Measurements from ENCODE around the gene FLAD1. TPM values are rescaled to one million over a fixed set of nuclear protein-coding genes. Genes with fewer than 3 reads are reported as not detected.

FLAD1 gene
- total and polyA plus RNA-seq, 2 donors (not counting 3 experiments of a cell fraction or from before 2014, with no cell fraction given): 42.2 to 59.1 TPM

- Histone ChIP-seq H3K27ac (ENCODE audit: insufficient read depth, low read depth, low read length) (no peak overlapping the region), H3K79me2 (ENCODE audit: control insufficient read depth, insufficient read depth, low read length) (peaks cover 7% of the 10 kb centered on the region), H3K36me3 (ENCODE audit: control insufficient read depth in 2 of 2, extremely low read depth in 1 of 2, insufficient read depth in 2 of 2, low read length in 2 of 2) (peaks cover 0 to 12% of the 10 kb centered on the region in 2 experiments), H3K4me2 (ENCODE audit: insufficient read depth, low read length) (no peak overlapping the region), H2AFZ (ENCODE audit: low read depth, low read length) (no peak overlapping the region), H3K9me3 (replicated peaks; ENCODE audit: control insufficient read depth, insufficient read depth, low read length) (no peaks in the 10 kb centered on the region), H3K27me3 (ENCODE audit: control insufficient read depth in 2 of 2, insufficient read depth in 2 of 2, low read length in 2 of 2) (no peaks in the 10 kb centered on the region), H3K4me1 (ENCODE audit: control insufficient read depth, extremely low read depth, insufficient read depth, low read length) (no peaks in the 10 kb centered on the region), H4K20me1 (replicated peaks; ENCODE audit: control insufficient read depth, extremely low read depth, insufficient read depth, low read length) (no peaks in the 10 kb centered on the region), H3K4me3 (replicated peaks in 1 of 3; ENCODE audit: insufficient read depth in 1 of 3, low read depth in 1 of 3, low read length in 3 of 3) (no peak overlapping the region), H3K9me1 (replicated peaks; ENCODE audit: control insufficient read depth, extremely low read depth, insufficient read depth, low read length) (no peaks in the 10 kb centered on the region), H3K9ac (replicated peaks; ENCODE audit: extremely low read depth, insufficient read depth, low read length) (no peak overlapping the region)
- CTCF ChIA-PET: no interaction called here
- TF ChIP-seq, protein P1, sequence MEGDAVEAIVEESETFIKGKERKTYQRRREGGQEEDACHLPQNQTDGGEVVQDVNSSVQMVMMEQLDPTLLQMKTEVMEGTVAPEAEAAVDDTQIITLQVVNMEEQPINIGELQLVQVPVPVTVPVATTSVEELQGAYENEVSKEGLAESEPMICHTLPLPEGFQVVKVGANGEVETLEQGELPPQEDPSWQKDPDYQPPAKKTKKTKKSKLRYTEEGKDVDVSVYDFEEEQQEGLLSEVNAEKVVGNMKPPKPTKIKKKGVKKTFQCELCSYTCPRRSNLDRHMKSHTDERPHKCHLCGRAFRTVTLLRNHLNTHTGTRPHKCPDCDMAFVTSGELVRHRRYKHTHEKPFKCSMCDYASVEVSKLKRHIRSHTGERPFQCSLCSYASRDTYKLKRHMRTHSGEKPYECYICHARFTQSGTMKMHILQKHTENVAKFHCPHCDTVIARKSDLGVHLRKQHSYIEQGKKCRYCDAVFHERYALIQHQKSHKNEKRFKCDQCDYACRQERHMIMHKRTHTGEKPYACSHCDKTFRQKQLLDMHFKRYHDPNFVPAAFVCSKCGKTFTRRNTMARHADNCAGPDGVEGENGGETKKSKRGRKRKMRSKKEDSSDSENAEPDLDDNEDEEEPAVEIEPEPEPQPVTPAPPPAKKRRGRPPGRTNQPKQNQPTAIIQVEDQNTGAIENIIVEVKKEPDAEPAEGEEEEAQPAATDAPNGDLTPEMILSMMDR (IDR thresholded peaks at IDR 0.05; ENCODE audit: extremely low read depth in 1 of 2, insufficient read depth in 1 of 2, low read depth in 1 of 2, low read length in 2 of 2): no peak
- FAIRE-seq (no peak), DNase-seq (ENCODE audit: low read depth, low spot score) (no peak)
- intact Hi-C loops (cut with micrococcal nuclease): no loop called here
- POLR2A ChIA-PET: no interaction called here
- dilution Hi-C loops (cut with MboI; ENCODE audit: extremely low pct_ligation_motif_present, low sequenced_read_pairs): no loop called here
- no TSS peak for BruUV-seq (replicated peaks)
These were observed 27.9 kb downstream of the FLAD1 start for GRCh38 chr1:155011004-155011416.

DNA sequence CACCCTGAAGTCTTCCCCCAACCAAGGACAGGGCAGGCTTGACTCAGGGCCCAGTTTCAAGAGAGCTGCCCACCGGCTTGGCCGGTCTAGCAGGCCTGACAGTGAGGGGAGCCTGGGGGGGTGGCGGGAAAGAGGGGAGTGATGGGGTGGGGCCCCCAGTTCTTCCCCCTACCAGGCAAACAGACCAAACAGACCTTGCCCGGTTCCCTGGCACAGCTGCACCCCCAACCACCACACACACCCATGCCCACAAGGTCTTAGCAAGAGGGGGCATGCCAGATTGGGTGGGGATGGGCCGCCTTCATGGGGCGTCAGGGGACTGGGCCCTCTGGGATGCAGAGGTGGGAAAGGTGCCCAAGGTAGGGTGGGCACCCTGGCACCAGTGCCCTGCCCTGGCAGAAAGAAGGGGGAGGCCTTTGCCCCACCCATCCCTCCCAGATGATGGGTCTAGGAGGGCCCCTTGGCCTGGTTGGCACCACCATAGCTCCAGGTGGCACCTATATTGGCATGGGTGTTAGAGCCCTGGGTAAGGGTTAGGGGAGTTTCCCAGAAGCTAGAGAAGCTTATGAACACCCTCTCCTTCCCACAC is 28.4 kb downstream of the FLAD1 start:
- no peak overlapping the region for H3K4me2 ChIP-seq (ENCODE audit: insufficient read depth, low read length)
- H3K79me2 ChIP-seq (ENCODE audit: control insufficient read depth, insufficient read depth, low read length): peaks cover 3% of the 10 kb centered on the region

More for the DNA sequence above, 28.4 kb downstream of the FLAD1 start:
- Histone ChIP-seq H3K9me1 (replicated peaks; ENCODE audit: control insufficient read depth, extremely low read depth, insufficient read depth, low read length) (no peaks in the 10 kb centered on the region), H2AFZ (ENCODE audit: low read depth, low read length) (no peak overlapping the region), H3K27me3 (ENCODE audit: control insufficient read depth in 2 of 2, insufficient read depth in 2 of 2, low read length in 2 of 2) (no peaks in the 10 kb centered on the region), H3K4me1 (ENCODE audit: control insufficient read depth, extremely low read depth, insufficient read depth, low read length) (no peaks in the 10 kb centered on the region), H3K9me3 (replicated peaks; ENCODE audit: control insufficient read depth, insufficient read depth, low read length) (no peaks in the 10 kb centered on the region), H3K27ac (ENCODE audit: insufficient read depth, low read depth, low read length) (no peak overlapping the region), H3K9ac (replicated peaks; ENCODE audit: extremely low read depth, insufficient read depth, low read length) (no peak overlapping the region), H3K4me3 (replicated peaks in 1 of 3; ENCODE audit: insufficient read depth in 1 of 3, low read depth in 1 of 3, low read length in 3 of 3) (no peak overlapping the region), H4K20me1 (replicated peaks; ENCODE audit: control insufficient read depth, extremely low read depth, insufficient read depth, low read length) (no peaks in the 10 kb centered on the region), H3K36me3 (ENCODE audit: control insufficient read depth in 2 of 2, extremely low read depth in 1 of 2, insufficient read depth in 2 of 2, low read length in 2 of 2) (peaks cover 0 to 17% of the 10 kb centered on the region in 2 experiments)
- DNase-seq (ENCODE audit: low read depth, low spot score): no peak
- ChIA-PET CTCF (interaction anchor here (0.5 to 6.4 kb wide), 3 partner anchors 10 to 1131 kb away, joined by 3 to 87 read pairs (median 3); partner anchors contain the start of genes PYGO2 and ZBTB7B), POLR2A (no interaction called here)
- dilution Hi-C loops (cut with MboI; ENCODE audit: extremely low pct_ligation_motif_present, low sequenced_read_pairs): no loop called here
- no peak for FAIRE-seq
- TF ChIP-seq MAX (IDR thresholded peaks at IDR 0.05; ENCODE audit: insufficient read depth, insufficient read length) (no peak), GATA2 (IDR thresholded peaks at IDR 0.05; ENCODE audit: insufficient read depth, insufficient read length, low read depth, low read length) (no peak), POLR2AphosphoS5 (IDR thresholded peaks at IDR 0.05; ENCODE audit: insufficient read depth, low read depth, low read length) (no peak), FOS (IDR thresholded peaks at IDR 0.05; ENCODE audit: borderline replicate concordance, insufficient read depth, low read length) (no peak), JUN (IDR thresholded peaks at IDR 0.05; ENCODE audit: borderline replicate concordance, insufficient read depth, insufficient read length, low read depth) (no peak), MYC (IDR thresholded peaks at IDR 0.05; ENCODE audit: low read depth, low read length) (no peak), POLR2A (IDR thresholded peaks at IDR 0.05; ENCODE audit: low read depth, low read length) (no peak), EZH2 (IDR thresholded peaks at IDR 0.05; ENCODE audit: borderline replicate concordance, low read depth, low read length, severe bottlenecking) (no peak)
- TF ChIP-seq, protein P1 (IDR thresholded peaks at IDR 0.05; ENCODE audit: extremely low read depth in 1 of 2, insufficient read depth in 1 of 2, low read depth in 1 of 2, low read length in 2 of 2): no peak
- BruUV-seq (replicated peaks): no TSS peak
- intact Hi-C loops (cut with micrococcal nuclease): no loop called here
